ENCODE data around the gene IL37.

IL37 gene

DNA sequence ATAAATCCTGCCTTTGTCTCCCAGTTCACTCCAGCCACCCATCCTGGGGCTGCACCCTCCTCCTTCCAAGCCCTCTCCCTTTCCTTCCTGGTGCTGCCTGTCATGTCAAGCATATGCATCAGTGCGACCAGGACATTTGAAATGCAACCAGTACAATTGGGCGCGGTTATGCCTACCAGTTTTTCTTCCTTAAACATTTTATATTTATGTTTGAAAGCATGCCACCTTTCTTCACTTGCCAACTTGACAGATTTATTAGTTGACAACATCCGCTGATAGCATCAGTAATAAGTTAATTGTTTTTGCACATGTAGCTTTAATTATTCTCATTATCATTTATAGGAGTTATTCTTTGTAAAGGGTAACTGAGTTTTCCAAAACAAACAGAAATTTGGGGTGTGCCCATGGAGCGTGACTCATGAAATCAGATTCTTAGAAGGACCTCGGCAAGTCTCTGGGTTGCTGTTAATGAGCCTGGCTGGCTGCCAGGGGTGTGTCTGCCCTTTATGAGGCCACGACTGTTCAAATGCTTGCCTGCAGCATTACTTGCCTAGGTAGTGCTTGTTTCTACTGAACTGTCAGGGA lies 41.6 kb upstream of the IL37 start (continued):
- TF ChIP-seq ZNF513 (tag by site-specific recombination; IDR thresholded peaks at IDR 0.05) (peak; percentile 45; the same call in 1 of the 2 replicates), ZNF311 (tag by site-specific recombination; IDR thresholded peaks at IDR 0.05; ENCODE audit: borderline replicate concordance) (no peak), ZSCAN23 (tag by site-specific recombination; IDR thresholded peaks at IDR 0.05) (0 out of 2 replicates have a peak, but pooled peaks have one; percentile 55), ZNF146 (tag by site-specific recombination; IDR thresholded peaks at IDR 0.05) (0 out of 2 replicates have a peak, but pooled peaks have one; percentile 21), SCRT2 (tag by site-specific recombination; IDR thresholded peaks at IDR 0.05) (peak; percentile 78), ZNF292 (tag by site-specific recombination; IDR thresholded peaks at IDR 0.05; ENCODE audit: borderline replicate concordance, low read depth) (no peak), BCL11B (tag by site-specific recombination; IDR thresholded peaks at IDR 0.05; ENCODE audit: low read depth) (peak; percentile 85), ZBTB26 (tag by site-specific recombination; optimal IDR thresholded peaks at IDR 0.05) (no peak), ZNF585B (tag by site-specific recombination; IDR thresholded peaks at IDR 0.05) (no peak), ZNF629 (tag by site-specific recombination; IDR thresholded peaks at IDR 0.05) (peak; percentile 78), SP2 (tag by site-specific recombination; IDR thresholded peaks at IDR 0.05) (no peak), FEZF1 (tag by site-specific recombination; IDR thresholded peaks at IDR 0.05) (peak; percentile 95), KLF16 (tag by site-specific recombination; IDR thresholded peaks at IDR 0.05) (peak; percentile 78; the same call in 1 of the 2 replicates), ZNF792 (tag by site-specific recombination; IDR thresholded peaks at IDR 0.05) (no peak), KLF7 (tag by site-specific recombination; IDR thresholded peaks at IDR 0.05; ENCODE audit: borderline replicate concordance) (peak; percentile 99), ZNF366 (tag by site-specific recombination; conservative IDR thresholded peaks at IDR 0.05) (peak; percentile 94), INSM2 (tag by site-specific recombination; IDR thresholded peaks at IDR 0.05) (peak; percentile 75), ZBTB7A (tag by site-specific recombination; IDR thresholded peaks at IDR 0.05; ENCODE audit: low read depth) (0 out of 2 replicates have a peak, but pooled peaks have one; percentile 75), AEBP2 (tag by site-specific recombination; IDR thresholded peaks at IDR 0.05; ENCODE audit: borderline replicate concordance) (no peak), MZF1 (tag by site-specific recombination; IDR thresholded peaks at IDR 0.05; ENCODE audit: borderline replicate concordance) (no peak), SP7 (tag by site-specific recombination; IDR thresholded peaks at IDR 0.05) (peak; percentile 95), ZBTB20 (tag by site-specific recombination; IDR thresholded peaks at IDR 0.05) (0 out of 2 replicates have a peak, but pooled peaks have one; percentile 9), KLF9 (tag by site-specific recombination; IDR thresholded peaks at IDR 0.05; ENCODE audit: low read depth) (peak; percentile 92), ZXDB (tag by site-specific recombination; IDR thresholded peaks at IDR 0.05) (peak; percentile 83), EGR2 (tag by site-specific recombination; IDR thresholded peaks at IDR 0.05; ENCODE audit: low read depth) (no peak), ZNF561 (tag by site-specific recombination; IDR thresholded peaks at IDR 0.05; ENCODE audit: borderline replicate concordance) (peak; percentile 90), ZNF223 (tag by site-specific recombination; IDR thresholded peaks at IDR 0.05) (no peak), ZNF785 (tag by site-specific recombination; IDR thresholded peaks at IDR 0.05) (no peak), ZNF791 (tag by site-specific recombination; IDR thresholded peaks at IDR 0.05) (no peak), ZNF600 (tag by site-specific recombination; IDR thresholded peaks at IDR 0.05) (no peak), BCL6B (tag by site-specific recombination; IDR thresholded peaks at IDR 0.05) (peak; percentile 99), ZNF621 (tag by site-specific recombination; IDR thresholded peaks at IDR 0.05) (peak; percentile 52; the same call in 1 of the 2 replicates)
- TF ChIP-seq, protein P1, sequence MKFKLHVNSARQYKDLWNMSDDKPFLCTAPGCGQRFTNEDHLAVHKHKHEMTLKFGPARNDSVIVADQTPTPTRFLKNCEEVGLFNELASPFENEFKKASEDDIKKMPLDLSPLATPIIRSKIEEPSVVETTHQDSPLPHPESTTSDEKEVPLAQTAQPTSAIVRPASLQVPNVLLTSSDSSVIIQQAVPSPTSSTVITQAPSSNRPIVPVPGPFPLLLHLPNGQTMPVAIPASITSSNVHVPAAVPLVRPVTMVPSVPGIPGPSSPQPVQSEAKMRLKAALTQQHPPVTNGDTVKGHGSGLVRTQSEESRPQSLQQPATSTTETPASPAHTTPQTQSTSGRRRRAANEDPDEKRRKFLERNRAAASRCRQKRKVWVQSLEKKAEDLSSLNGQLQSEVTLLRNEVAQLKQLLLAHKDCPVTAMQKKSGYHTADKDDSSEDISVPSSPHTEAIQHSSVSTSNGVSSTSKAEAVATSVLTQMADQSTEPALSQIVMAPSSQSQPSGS (tag by site-specific recombination; IDR thresholded peaks at IDR 0.05; ENCODE audit: low read depth) = 0 out of 2 replicates have a peak, but pooled peaks have one; percentile 7
